Fibroblast of lung (primary cell): ENCODE data around the gene VPS13D. TPM values are rescaled to one million over a fixed set of nuclear protein-coding genes. Genes with fewer than 3 reads are reported as not detected.

ENCODE experiments used
- DNase-seq, 2 donors: peaks; one replicate each; pipeline versions ENCODE4 v3.0.0 to v3.0.0-alpha.2; 2010; ENCODE audit warnings: low read depth in 2 of 2
- H2AFZ ChIP-seq: 2 replicates; pipeline ENCODE4 v1.5.1; 2012; ENCODE audit warnings: low read length, control low read depth, inconsistent platforms
- H3K27ac ChIP-seq: 2 replicates; pipeline ENCODE4 v1.5.1; 2011; ENCODE audit warnings: low read length, control low read depth; ENCODE audit not compliant: insufficient read depth
- H3K27me3 ChIP-seq: 2 replicates; pipeline ENCODE4 v1.5.1; 2011; ENCODE audit warnings: mild to moderate bottlenecking, low read length; ENCODE audit not compliant: control insufficient read depth, insufficient read depth
- H3K36me3 ChIP-seq: 2 replicates; pipeline ENCODE4 v1.5.1; 2011; ENCODE audit warnings: low read length; ENCODE audit not compliant: control insufficient read depth, insufficient read depth
- H3K4me1 ChIP-seq: 2 replicates; pipeline ENCODE4 v1.5.1; 2011; ENCODE audit warnings: low read length; ENCODE audit not compliant: control insufficient read depth, insufficient read depth; ENCODE audit errors: extremely low read depth
- H3K4me2 ChIP-seq: 2 replicates; pipeline ENCODE4 v1.5.1; 2011; ENCODE audit warnings: low read length, control low read depth; ENCODE audit not compliant: insufficient read depth; ENCODE audit errors: extremely low read depth
- H3K4me3 ChIP-seq, 4 experiments: fragments of 200-600 bp in 1 of 4; sonication (generic) in 1 of 4; replicated peaks in 1 of 4; 2 replicates each; pipeline ENCODE4 v1.5.1; 2011 to 2016; ENCODE audit warnings: low read length in 4 of 4, low read depth in 3 of 4, mild to moderate bottlenecking in 3 of 4, control low read depth in 2 of 4, inconsistent platforms in 1 of 4, mixed read lengths in 1 of 4; ENCODE audit not compliant: insufficient read depth in 1 of 4; ENCODE audit errors: control extremely low read depth in 1 of 4
- H3K79me2 ChIP-seq: 2 replicates; pipeline ENCODE4 v1.5.1; 2012; ENCODE audit warnings: mild to moderate bottlenecking, low read length, inconsistent platforms; ENCODE audit not compliant: control insufficient read depth, insufficient read depth
- H3K9ac ChIP-seq: 2 replicates; pipeline ENCODE4 v1.5.1; 2011; ENCODE audit warnings: mild to moderate bottlenecking, low read length, control low read depth; ENCODE audit not compliant: insufficient read depth
- H3K9me3 ChIP-seq: 2 replicates; pipeline ENCODE4 v1.5.1; 2012; ENCODE audit warnings: low read depth, low read length; ENCODE audit not compliant: control insufficient read depth, insufficient read depth
- H4K20me1 ChIP-seq: 2 replicates; pipeline ENCODE4 v1.5.1; 2011; ENCODE audit warnings: low read length; ENCODE audit not compliant: control insufficient read depth, insufficient read depth; ENCODE audit errors: extremely low read depth
- EZH2 ChIP-seq: IDR thresholded peaks from 2 replicates; pipeline ENCODE4 v1.5.1; 2012; ENCODE audit warnings: low read length, control low read depth, mild to moderate bottlenecking; ENCODE audit errors: missing control alignments
- polyA plus RNA-seq, 2 donors: library from polyadenylated mRNA; depleted of rRNA in 1 of 2; stranded (reverse) in 1 of 2; unstranded in 1 of 2; fragments of >200 nt; gene quantifications; 2 replicates each; pipeline ENCODE4 v1.2.1, GENCODE V29; 2011 to 2012; ENCODE audit warnings: missing spikeins in 1 of 2
- total RNA-seq: library from RNA; depleted of rRNA; stranded (reverse); fragments of >200 nt; gene quantifications from 2 replicates; pipeline ENCODE4 v1.2.1, GENCODE V29; 2014
- TF ChIP-seq, protein P1 (sequence below), 2 donors: IDR thresholded peaks in 1 of 2; conservative IDR thresholded peaks in 1 of 2; 1 replicate in 1 of 2; 2 replicates in 1 of 2; pipeline ENCODE4 v1.5.1; 2011 to 2012; ENCODE audit warnings: low read length in 2 of 2, control low read depth in 1 of 2, inconsistent platforms in 1 of 2, low read depth in 1 of 2, mild to moderate bottlenecking in 1 of 2

VPS13D gene
- total and polyA plus RNA-seq, 2 donors (not counting 1 experiment from before 2014, with no cell fraction given) = 14.6 to 40.0 TPM

GRCh38 chr1:12406211-12407021 lies 176.6 kb downstream of the VPS13D start:
- Histone ChIP-seq H3K27me3 (no peaks in the 10 kb centered on the region), H3K36me3 (peaks cover 4% of the 10 kb centered on the region), H4K20me1 (no peaks in the 10 kb centered on the region), H3K4me1 (peaks cover 12% of the 10 kb centered on the region), H3K4me3 (no peak overlapping the region), H2AFZ (no peak overlapping the region), H3K79me2 (no peaks in the 10 kb centered on the region), H3K9me3 (no peaks in the 10 kb centered on the region), H3K9ac (no peak overlapping the region), H3K27ac (no peak overlapping the region), H3K4me2 (no peak overlapping the region)
- TF ChIP-seq EZH2 = no peak
- TF ChIP-seq, protein P1, sequence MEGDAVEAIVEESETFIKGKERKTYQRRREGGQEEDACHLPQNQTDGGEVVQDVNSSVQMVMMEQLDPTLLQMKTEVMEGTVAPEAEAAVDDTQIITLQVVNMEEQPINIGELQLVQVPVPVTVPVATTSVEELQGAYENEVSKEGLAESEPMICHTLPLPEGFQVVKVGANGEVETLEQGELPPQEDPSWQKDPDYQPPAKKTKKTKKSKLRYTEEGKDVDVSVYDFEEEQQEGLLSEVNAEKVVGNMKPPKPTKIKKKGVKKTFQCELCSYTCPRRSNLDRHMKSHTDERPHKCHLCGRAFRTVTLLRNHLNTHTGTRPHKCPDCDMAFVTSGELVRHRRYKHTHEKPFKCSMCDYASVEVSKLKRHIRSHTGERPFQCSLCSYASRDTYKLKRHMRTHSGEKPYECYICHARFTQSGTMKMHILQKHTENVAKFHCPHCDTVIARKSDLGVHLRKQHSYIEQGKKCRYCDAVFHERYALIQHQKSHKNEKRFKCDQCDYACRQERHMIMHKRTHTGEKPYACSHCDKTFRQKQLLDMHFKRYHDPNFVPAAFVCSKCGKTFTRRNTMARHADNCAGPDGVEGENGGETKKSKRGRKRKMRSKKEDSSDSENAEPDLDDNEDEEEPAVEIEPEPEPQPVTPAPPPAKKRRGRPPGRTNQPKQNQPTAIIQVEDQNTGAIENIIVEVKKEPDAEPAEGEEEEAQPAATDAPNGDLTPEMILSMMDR (conservative IDR thresholded peaks at IDR 0.05 in 1 of 2, IDR thresholded peaks at IDR 0.05 in 1 of 2; ENCODE audit: low read depth in 1 of 2, low read length in 2 of 2) = no peak
- peak; percentile 68 to 74 for DNase-seq

- H3K4me2 ChIP-seq = no peak overlapping the region
Measured at GRCh38 chr1:12407050-12407961, 177.5 kb downstream of the VPS13D start.

More at GRCh38 chr1:12407050-12407961, 177.5 kb downstream of the VPS13D start:
- TF ChIP-seq EZH2 = no peak
- TF ChIP-seq, protein P1 (conservative IDR thresholded peaks at IDR 0.05 in 1 of 2, IDR thresholded peaks at IDR 0.05 in 1 of 2; ENCODE audit: low read depth in 1 of 2, low read length in 2 of 2) = peak; percentile 16 to 49
- no peaks in the 10 kb centered on the region for H3K9me3 ChIP-seq
- no peaks in the 10 kb centered on the region for H3K27me3 ChIP-seq
- H3K4me3 ChIP-seq = no peak overlapping the region
- no peak overlapping the region for H3K9ac ChIP-seq
- H2AFZ ChIP-seq = no peak overlapping the region
- H4K20me1 ChIP-seq = no peaks in the 10 kb centered on the region
- no peak overlapping the region for H3K27ac ChIP-seq
- H3K36me3 ChIP-seq = peaks cover 4% of the 10 kb centered on the region
- DNase-seq = peak; percentile 67 to 80
- no peaks in the 10 kb centered on the region for H3K79me2 ChIP-seq
- peaks cover 12% of the 10 kb centered on the region for H3K4me1 ChIP-seq
